A673 (cell line): ENCODE results near the gene NEK6.

Experiments
- CTCF ChIP-seq: fragments of 300-800, 200-600 bp; sonication (generic); conservative IDR thresholded peaks from 2 replicates; pipeline ENCODE4 v1.5.1; 2017; ENCODE audit warnings: low read depth, mild to moderate bottlenecking, antibody characterized with exemption, low read length, moderate library complexity, mixed read lengths
- EZH2 ChIP-seq: fragments of 200-600 bp; sonication (generic); IDR thresholded peaks from 2 replicates; pipeline ENCODE4 v1.6.1; 2017; ENCODE audit warnings: borderline replicate concordance, low read depth, mild to moderate bottlenecking, mixed read lengths, antibody characterized with exemption, low read length; ENCODE audit not compliant: poor library complexity, severe bottlenecking

- TF ChIP-seq CTCF (no peak), EZH2 (no peak)
Observed at GRCh38 chr9:124274226-124274625, 16.5 kb downstream of the NEK6 start.
